GM12892 (cell line): ENCODE data around the gene CNIH3.

ENCODE experiments used
- POLR2A ChIP-seq: IDR thresholded peaks from 2 replicates; pipeline ENCODE4 v1.6.1; 2011; ENCODE audit warnings: low read depth, low read length, control low read depth
- POLR2AphosphoS5 ChIP-seq: IDR thresholded peaks from 2 replicates; pipeline ENCODE4 v1.6.1; 2011; ENCODE audit warnings: low read depth, low read length, control low read depth
- TAF1 ChIP-seq: IDR thresholded peaks from 2 replicates; pipeline ENCODE4 v1.6.1; 2011; ENCODE audit warnings: low read depth, mild to moderate bottlenecking, control low read depth, low read length, borderline replicate concordance

GRCh38 chr1:224619209-224619608, 3.1 kb downstream of the CNIH3 start:
- TF ChIP-seq POLR2A (no peak), POLR2AphosphoS5 (no peak), TAF1 (no peak)
